ENCODE results near the gene IFNGR2. TPM values are rescaled to one million over a fixed set of nuclear protein-coding genes. Genes with fewer than 3 reads are reported as not detected.
"Not testable (repeated sequence)": the region's sequence is repeated elsewhere in the genome, so short reads cannot be mapped to it uniquely, and the experiment has no call there.

IFNGR2 gene
- total RNA-seq, 1 donor from 2014 or later = 13.9 TPM

DNA sequence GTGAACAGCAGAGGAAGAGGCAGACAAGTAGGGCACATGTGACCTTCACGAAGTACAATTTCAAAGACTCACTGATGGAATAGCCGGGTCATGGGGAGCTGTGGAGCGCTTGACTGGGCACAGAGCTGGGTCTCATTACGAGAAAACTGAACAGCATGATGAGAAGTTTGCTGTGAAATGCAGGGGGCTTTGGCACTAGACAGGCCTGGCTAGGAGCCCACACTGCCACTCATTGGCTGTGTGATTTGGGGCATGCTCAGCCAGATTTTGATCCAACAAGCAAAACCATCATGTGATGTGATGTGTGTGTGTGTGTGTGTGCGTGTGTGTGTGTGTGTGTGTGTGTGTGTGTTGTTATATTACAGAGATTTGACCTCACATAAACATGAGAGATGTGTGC, 4.9 kb upstream of the IFNGR2 start:
- intact Hi-C loops (cut with micrococcal nuclease) = no loop called here

DNA sequence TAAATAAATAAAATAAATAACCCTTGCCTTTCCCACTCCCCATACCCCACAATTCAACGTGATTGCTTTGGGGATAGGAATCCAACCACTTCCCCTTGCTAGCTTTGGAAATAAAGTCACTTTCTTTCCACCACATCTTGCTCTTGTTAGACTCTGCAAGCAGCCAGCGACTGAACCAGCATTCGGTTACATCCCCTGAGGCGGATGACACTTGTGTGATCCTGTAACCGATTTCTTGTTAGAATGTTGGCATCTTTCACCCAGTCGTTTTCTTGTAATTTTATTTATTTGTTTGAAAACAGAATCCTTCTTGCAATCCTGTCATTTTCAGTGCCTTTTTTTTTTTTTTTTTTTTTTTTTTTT, 1.6 kb upstream of the IFNGR2 start:
- intact Hi-C loops (cut with micrococcal nuclease) = no loop called here

DNA sequence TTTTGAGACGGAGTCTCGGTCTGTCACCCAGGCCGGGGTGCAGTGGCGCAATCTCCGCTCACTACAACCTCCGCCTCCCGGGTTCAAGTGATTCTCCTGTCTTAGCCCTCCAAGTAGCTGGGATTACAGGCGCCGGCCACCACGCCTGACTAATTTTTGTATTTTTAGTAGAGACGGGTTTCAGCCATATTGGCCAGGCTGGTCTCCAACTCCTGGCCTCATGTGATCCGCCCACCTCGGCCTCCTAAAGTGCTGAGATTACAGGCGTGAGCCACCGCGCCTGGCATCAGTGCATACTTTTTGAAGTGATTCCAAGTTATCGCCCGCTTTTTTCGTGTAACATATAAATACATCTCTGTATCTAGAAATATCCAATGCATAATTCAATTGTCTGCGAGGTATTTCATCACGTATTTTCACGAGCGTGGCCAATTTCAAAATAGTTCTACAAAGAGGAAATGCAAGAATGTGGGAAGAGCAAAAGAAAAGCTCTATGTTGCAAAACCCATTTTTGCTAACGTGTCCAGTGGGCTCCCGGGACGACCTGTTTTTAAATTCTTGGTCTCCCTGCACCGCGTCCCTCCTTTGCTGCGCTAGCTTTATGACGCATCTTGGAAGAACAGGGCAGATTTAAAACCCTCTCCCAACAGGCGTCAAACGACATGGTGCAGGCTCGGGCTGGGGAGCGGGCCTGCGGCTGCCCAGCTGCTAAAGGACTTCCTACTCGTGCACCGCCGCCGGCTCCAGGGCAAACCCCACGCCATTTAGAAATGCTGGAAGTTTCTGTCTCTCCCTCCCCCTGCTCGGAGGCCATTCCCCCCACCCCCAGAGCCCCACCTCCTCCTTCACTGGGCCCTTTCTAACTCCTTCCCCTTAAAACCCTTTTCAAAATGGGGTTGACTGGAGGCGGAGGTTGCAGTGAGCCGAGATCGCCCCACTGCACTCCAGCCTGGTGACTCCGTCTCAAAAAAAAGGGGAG, 923 bp upstream of the IFNGR2 start:
- intact Hi-C loops (cut with micrococcal nuclease) = no loop called here

DNA sequence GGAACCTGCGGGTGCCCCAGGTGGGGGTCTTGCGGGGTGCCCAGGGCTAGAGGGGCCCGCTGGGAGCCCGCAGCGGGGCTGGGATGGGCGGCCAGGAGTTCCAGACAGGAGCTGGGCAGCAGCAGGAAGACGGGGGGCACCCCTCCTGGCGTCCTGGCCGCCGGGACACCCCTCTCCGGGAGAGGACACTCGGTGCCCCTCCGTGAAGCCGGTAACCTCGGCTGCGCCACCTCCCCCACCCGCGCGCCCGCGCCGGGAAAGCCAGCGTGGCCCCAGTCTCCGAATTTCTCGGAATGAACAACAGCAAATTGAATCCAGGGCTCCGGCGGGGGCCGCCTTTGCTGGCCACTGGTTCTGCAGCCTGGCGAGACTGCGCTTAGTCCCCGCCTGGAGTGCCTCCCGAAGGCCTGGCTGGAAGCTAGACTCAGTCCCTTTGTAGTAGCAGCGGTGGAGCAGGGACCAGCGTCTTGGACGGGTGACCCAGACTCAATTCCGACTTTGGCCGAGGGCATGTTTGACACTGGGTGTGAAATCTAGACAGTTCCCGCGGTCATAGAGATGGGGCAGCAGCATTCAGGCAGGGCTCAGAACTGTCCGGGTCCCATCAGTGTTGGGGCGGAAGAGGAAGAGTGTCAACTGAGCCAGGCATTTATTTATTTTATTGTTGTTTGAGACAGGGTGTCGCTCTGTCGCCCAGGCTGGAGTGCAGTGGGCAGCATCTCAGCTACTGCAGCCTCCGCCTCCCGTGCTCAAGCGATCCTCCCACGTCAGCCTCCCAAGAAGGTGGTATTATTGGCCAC, 773 bp downstream of the IFNGR2 start:
- intact Hi-C loops (cut with micrococcal nuclease) = loop anchor here (2.0 kb wide), 1 partner anchor 19 kb away; no protein-coding TSS in a partner anchor

DNA sequence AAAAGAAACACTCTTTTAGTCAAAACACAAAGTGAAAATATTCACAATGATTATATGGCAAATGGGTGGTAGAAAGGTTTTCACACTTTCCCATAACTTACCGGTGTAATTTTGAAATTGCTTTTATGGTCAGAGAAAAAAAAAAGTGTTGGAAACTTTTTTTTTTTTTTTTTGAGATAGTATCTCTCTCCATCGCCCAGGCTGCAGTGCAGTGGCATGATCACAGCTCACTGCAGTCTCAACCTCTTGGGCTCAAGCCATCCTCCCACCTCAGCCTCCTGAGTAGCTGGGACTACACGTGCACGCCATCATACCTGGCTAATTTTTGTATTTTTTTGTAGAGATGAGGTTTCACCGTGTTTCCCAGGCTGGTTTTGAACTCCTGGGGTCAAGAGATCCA, 3.3 kb downstream of the IFNGR2 start:
- intact Hi-C loops (cut with micrococcal nuclease) = no loop called here

DNA sequence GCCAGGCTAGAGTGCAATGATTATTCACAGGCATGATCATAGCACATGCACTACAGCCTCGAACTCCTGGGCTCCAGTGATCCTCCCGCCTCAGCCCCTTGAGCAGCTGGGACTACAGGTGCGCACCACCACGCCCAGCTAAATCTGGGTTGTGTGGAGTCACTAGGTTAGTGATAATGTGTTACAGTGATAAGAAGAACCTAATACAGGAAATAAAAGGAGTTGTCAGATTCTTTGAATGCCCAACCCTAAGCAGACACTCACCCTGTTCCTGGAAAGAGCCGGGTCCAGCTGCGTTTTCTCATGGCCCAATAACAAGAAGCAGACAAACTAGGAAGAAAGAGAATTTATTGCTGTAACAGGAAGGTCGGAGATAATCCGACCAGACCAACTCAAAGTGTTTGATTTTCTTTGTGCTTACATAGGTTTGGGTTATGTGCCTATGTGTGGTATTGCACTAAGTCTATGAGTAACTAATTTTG, 8.8 kb downstream of the IFNGR2 start:
- intact Hi-C loops (cut with micrococcal nuclease) = no loop called here

DNA sequence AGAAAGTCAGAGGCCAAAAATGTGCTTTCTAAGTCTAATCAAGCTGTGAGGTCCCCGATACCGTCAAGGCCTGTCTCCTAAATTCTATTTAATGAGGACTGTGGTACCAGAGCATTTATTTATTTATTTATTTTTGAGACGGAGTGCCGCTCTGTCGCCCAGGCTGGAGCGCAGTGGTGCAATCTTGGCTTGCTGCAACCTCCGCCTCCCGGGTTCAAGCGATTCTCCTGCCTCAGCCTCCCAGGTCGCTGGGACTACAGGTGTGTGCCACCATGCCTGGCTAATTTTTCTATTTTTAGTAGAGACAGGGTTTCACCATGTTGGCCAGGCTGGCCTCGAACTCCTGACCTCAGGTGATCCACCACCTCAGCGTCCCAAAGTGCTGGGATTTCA, 9.2 kb downstream of the IFNGR2 start:
- intact Hi-C loops (cut with micrococcal nuclease) = not testable (repeated sequence)

DNA sequence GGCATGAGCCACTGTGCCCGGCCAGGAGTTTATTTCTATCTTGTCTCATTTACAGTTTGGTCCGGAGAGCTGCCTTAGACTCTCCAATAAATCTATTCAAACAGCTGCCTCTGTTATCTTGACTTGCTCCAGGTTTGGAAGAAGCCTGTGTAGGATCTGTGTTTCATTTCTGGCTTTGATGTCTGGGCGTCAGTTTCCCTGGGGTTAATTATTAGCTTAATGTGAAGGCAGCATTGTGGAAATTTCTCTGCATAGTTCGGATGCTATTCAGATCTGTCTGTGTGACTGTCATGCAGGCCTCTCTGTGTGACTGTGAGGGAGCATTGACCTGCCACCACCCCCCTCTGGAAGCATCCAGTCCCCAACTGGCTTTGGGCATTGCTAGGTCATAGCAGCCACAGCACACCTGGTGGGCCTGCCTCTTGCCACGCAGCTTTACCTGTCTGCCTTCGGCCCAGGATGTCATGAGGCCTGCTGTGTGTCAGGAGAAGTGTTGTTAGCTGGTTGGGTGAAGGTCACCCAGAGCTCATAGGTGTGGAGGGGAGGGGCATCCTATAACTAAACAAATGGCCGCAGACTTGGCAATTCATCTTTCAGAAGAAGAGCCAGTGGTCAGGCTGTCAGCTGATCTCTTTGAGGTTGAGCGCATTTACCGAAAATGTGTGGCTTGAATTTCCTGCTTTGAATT, 9.8 kb downstream of the IFNGR2 start:
- intact Hi-C loops (cut with micrococcal nuclease) = no loop called here

DNA sequence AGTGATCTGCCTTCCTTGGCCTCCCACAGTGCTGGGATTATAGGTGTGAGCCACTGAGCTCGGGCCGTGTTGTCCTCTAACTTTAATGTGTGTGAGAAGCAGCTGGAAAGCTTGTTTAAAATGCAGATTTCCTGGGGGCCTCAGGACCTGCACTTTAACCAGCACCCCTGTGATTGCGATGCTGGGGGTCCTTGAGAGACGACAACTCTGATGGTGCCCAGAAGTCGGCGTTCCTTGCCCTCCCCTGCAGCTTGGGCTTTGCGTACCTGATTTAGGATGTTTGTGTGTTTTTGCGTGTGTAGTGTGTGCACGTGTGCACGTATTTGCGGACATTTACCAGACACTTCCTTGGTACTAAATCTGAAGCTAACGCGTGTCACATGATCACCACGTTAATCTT, 10.9 kb downstream of the IFNGR2 start:
- intact Hi-C loops (cut with micrococcal nuclease) = no loop called here

DNA sequence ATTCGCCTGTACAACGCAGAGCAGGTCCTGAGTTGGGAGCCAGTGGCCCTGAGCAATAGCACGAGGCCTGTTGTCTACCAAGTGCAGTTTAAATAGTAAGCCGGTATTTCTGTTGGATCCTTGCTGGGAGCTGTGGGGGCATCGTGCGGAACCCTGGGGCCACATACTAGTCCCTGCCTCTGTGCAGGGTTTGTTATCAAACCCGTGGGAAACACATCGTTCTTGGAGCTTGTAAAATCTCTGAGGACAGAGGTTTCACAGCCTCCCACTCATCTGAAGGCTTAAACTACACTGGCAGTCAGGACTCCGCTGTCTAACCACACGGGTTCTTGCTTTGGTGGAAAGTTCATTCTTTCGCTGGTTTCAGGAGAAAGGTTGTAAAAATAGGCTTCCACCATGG, 11.7 kb downstream of the IFNGR2 start:
- intact Hi-C loops (cut with micrococcal nuclease) = no loop called here

DNA sequence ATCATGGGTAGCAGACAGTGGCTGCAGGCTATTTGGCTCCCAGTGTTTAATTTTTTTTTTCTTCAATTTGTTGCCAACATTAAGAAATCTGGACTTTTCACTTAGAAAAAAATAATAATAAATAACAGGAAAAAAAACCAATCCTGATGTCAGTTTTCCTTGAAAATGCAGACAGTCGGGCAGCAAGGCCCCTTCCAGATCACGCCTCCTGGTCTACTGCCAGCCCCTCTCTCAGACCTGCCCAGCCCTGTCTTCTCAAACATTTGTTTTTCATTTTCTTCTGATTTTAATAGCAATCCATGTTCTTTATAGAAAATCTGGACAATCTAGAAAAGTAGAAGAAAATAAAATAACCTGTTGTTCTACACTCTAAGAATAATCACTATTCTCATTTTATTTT, 15.5 kb downstream of the IFNGR2 start:
- intact Hi-C loops (cut with micrococcal nuclease) = no loop called here

DNA sequence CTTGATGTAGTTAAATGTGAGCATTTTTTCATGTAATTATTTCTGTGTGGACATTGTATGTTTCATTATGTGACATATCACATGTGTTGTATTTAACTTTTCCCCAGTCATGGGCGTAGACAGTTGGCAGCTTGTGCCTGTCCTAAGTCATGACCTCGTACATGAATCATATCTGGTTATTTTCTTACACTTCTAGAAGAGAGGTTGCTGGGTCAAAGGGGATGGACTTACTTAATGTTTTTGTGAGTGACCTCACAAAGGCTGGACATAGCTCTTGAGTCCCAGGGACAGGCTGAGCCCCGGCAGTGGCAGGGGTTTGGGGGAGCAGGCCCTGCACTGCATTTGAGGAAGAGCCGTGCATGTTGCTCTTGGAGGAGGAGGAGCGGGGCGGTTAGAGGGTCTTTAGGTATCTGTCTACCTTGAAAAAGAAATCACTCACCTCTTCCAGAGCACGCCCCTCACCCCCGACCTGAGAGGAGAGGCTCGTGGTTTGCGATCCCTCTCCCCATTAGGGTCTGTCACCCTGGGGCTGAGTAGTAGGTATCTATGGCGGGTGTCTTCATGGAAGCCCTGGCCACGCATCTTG, 16.4 kb downstream of the IFNGR2 start:
- intact Hi-C loops (cut with micrococcal nuclease) = no loop called here

DNA sequence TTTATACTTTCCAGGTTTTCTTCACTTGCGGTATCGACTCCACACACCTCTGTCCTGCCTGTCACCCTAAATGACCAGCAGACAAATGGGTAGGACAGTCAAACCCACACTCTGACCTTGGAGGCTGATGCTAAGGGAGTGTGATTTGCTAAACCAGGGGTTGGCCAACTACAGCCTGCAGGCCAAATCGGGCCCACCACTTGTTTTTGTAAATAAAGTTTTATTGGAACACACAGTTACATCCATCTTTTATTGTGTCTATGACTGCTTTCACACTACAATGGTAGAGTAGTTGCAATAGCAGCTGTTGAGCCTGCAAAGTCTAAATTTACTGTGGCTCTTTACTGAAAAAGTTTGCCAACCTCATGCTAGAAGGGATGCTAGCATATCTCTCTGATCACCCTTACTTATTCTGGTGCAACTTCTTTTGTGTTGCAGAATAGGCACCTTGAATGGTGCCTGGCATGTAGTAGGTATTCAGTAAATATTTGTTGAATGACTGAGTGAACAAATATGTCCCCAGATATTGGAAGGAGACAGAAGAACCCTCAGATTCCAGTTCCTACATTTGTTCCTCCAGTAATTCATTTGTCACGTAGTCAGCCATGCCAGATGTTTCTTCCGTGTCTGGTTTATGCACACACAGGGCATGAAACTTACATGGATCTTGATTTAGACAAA, 18.6 kb downstream of the IFNGR2 start:
- intact Hi-C loops (cut with micrococcal nuclease) = no loop called here

DNA sequence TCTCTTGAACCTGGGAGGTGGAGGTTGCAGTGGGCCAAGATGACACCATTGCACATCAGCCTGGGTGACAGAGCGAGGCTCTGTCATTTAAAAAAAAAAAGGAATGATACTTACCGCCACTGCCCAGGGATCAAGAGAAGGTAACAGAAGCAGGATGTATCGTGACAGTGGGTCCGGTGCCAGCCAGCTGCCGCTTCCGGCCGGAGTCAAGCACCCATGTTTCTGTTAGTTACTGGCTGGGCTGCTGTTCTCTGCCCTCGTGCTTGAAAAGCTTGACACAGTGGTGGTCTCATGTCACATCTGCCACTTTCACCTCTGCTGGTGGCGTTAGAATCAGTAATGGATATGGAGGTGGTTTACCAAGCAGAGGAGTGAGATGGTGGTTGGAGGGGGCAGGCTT, 21.0 kb downstream of the IFNGR2 start:
- intact Hi-C loops (cut with micrococcal nuclease) = no loop called here

DNA sequence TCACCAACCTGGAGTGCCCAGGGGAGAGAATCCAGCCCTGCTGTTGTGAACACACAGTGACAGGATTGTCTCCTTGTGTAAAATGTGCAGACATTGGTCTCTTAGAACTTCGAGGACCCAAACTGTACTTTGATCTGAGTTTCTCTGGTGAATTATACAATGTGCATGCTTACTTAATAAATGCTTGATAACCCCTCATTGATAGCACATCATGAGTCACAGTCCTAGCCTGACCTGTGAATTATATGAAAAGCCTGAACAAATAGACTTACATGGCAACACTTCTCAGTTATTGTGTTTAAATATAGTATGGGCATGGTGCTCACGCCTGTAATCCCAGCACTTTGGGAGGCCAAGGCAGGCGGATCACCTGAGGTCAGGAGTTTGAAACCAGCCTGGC, 22.6 kb downstream of the IFNGR2 start:
- intact Hi-C loops (cut with micrococcal nuclease) = no loop called here

DNA sequence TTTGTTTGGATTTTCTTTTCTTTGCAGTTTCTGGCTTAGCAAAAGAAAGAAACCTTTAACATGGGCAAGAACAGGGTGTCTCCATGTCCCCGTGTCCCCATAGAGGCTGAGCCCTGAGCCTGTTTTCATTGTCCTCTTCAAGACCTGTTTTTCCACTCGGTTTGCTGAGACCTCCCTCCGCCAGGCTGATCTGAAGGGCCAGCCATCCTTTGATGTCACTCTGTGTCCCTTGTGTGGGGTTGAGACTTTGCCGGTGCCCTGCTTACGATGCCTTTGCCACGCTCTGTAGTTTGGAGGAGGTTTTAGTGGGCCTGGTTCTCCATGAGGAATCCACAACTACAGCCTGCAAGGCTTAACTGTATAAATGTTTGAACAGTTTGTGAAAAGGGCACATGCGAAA, 23.8 kb downstream of the IFNGR2 start:
- intact Hi-C loops (cut with micrococcal nuclease) = no loop called here

DNA sequence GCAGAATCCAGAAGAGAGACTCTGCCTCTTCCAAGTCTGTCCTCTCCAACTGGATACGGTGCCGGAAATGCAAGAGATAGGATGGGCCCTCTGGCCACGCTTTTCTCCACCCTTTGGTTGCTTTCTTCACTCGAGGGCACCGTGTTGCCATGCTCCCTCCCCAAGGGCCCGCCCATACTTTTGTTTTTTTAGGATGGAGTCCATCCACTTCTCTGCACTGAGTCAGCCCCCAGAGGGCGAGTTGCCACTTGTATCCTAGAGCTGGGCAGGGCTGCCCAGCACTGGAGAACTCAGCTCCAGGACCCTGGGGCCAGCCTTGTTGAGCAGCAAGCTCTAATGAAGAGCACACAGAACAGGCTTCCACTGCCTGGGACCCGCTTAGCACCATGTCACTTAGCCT, 25.5 kb downstream of the IFNGR2 start:
- intact Hi-C loops (cut with micrococcal nuclease) = no loop called here

DNA sequence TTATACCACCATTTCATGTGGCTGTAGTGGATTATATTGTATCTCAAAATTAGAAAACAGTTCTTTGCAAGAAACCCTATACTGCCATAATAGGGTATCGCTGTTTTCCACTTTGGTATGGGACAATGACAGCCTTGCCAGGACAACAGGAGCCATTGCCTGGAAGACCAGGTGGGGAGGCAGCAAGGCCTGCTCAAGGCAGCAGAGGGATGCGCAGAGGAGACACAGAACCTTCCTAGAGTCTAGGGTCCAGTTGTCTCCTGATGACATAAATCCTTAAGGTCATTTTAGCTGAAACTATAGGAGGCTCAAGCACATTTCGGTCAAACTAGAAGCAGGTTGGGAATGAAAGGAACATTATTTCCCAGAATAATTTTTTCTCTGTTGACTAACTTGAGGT, 27.6 kb downstream of the IFNGR2 start:
- intact Hi-C loops (cut with micrococcal nuclease) = loop anchor here (10.0 kb wide), 1 partner anchor 46 kb away; no protein-coding TSS in a partner anchor

DNA sequence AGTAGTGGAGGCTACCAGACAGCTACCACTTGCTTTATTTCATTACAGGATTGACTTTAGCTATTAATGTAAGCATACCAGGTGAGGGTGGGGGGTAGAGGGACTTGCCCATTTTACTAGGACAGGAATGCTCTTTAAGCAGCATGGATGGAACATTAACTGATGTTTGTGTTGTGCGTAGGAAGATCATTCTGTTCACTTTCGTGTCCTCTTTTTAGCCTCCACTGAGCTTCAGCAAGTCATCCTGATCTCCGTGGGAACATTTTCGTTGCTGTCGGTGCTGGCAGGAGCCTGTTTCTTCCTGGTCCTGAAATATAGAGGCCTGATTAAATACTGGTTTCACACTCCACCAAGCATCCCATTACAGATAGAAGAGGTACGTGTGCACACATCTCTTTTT, 29.3 kb downstream of the IFNGR2 start:
- intact Hi-C loops (cut with micrococcal nuclease) = loop anchor here (10.0 kb wide), 1 partner anchor 48 kb away; no protein-coding TSS in a partner anchor

DNA sequence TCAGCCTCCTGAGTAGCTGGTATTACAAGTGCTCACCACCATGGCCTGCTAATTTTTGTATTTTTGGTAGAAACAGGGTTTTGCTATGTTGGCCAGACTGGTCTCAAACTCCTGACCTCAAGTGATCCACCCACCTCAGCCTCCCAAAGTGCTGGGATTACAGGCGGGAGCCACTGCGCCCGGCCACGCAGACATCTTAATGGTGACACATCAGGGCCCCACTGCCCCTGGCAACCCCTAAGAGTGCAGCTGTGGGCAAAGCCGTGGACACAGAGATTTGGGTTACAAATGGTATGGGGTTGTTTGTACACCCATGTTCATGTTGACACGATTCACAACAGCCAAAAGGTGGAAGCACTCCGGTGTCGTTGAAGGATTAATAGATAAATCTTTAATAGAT, 29.8 kb downstream of the IFNGR2 start:
- intact Hi-C loops (cut with micrococcal nuclease) = loop anchor here (10.0 kb wide), 1 partner anchor 48 kb away; no protein-coding TSS in a partner anchor
